Epithelial cell of esophagus (primary cell): ENCODE data around the gene PLXNA2.

Experiments used
- DNase-seq: peaks from one replicate; pipeline ENCODE4 v3.0.0; 2010; ENCODE audit warnings: low read depth
- H3K4me3 ChIP-seq: 2 replicates; pipeline ENCODE4 v1.5.1; 2011; ENCODE audit warnings: mild to moderate bottlenecking, low read length, control low read depth
- TF ChIP-seq, protein P1 (sequence below): IDR thresholded peaks from 2 replicates; pipeline ENCODE4 v1.5.1; 2011; ENCODE audit warnings: low read depth, mild to moderate bottlenecking, low read length, control low read depth, inconsistent platforms; ENCODE audit not compliant: insufficient read depth; ENCODE audit errors: missing control alignments

Gene PLXNA2

DNA sequence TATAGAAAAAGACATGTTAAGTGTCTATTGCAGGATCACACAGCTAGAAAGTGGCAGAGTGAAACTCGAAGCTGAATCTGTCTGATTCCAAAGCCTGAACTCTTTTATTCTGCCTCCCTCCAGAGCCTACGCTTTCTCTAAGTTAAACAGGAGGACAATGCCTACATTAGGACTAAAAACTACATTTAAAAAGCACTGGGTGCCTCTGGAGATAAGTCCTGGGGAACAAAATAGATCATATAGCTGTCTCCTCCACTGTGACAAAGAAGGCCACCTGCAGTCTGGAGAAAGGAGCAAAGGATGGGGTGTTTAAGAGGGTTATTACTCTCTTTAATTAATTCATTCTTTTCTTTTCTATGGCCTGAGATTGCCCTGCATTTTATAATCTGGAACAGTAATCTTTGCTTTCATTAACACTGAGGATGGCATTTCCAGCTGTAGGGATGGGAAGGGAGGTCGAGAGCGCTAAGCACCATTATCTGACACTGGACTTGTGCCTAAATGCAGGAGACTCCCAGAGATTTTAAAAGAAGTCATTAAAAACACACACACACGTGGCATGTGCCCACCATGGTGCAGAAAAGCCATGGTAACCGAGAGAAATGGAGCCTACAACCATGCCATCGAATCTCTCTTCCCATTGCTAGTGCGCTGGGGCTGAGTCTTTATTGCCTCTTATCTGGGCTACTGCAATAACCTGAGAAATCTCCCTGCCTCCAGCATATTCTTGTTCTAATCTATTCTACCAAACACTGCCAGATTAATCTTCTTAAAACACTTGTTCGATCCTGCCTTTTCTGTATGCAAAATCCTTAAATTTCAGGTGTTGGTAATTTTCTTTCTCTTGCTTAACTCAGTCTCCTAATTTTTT lies 92.2 kb downstream of the PLXNA2 start:
- TF ChIP-seq, protein P1, sequence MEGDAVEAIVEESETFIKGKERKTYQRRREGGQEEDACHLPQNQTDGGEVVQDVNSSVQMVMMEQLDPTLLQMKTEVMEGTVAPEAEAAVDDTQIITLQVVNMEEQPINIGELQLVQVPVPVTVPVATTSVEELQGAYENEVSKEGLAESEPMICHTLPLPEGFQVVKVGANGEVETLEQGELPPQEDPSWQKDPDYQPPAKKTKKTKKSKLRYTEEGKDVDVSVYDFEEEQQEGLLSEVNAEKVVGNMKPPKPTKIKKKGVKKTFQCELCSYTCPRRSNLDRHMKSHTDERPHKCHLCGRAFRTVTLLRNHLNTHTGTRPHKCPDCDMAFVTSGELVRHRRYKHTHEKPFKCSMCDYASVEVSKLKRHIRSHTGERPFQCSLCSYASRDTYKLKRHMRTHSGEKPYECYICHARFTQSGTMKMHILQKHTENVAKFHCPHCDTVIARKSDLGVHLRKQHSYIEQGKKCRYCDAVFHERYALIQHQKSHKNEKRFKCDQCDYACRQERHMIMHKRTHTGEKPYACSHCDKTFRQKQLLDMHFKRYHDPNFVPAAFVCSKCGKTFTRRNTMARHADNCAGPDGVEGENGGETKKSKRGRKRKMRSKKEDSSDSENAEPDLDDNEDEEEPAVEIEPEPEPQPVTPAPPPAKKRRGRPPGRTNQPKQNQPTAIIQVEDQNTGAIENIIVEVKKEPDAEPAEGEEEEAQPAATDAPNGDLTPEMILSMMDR = no peak
- no peak overlapping the region for H3K4me3 ChIP-seq
- no peak for DNase-seq

DNA sequence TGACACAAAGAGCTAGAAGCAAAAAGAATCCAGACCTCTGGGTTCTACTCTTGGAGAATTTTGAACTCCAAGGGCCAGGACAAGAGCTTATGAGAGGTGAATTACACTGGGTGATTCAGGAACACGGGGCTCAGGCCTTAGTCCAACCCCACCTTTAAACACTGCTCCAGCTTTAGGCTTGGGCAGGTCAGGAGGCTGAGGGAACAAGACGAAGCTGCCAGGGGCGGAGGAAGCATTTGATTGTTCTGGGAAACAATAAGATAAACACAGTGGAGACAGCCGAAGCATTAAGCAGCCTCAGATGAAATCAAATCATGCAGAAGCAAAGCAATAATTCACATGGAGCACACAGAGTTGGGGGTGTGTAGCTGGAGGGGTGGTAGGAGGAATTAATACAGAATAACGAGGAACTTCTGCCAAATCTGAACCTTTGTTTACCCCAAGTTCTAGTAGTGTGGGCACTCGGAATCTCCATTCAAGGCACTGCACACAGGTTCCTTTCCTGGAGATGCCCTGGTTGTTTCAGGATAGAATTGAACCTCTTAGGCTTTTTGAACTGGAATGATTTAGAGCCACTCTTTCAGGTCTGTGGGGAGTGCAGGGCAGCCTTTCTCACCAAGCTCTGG lies 93.2 kb downstream of the PLXNA2 start:
- TF ChIP-seq, protein P1 = no peak
- no peak overlapping the region for H3K4me3 ChIP-seq
- no peak for DNase-seq

DNA sequence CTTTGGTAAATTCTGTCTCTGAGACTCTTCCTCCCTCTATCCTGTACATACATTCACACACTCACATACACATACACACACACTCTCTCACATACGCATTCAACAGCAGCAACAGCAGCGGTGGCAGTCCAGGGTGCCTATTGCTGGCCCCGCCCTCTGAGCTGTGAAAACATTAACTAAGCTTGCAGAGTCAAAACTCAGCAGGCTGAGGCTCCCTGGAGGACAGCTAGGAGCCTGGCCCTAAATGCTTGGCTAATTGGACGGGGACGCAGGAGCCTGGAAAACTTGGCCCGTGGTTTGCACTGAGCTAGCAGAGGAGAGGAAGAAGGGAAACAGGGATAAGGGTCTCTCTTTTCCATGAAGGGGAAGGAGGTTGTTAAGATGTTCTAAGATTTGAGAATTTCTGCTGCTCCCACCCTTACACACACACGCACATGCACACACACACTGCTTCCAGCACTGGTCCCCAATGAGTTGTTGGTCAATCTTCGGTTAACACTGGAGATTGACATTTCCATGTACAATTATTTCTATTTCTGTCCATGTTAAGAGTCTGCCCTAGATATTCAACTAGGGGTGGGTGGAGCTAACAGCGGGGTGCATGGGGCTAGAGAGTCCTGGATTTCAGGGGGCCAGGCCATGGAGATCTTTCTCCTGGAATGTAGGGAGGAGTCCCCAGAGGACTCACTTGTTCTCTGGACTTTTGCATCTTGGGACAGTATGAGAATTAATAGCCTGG lies 94.2 kb downstream of the PLXNA2 start:
- no peak overlapping the region for H3K4me3 ChIP-seq
- TF ChIP-seq, protein P1 = no peak
- DNase-seq = no peak

DNA sequence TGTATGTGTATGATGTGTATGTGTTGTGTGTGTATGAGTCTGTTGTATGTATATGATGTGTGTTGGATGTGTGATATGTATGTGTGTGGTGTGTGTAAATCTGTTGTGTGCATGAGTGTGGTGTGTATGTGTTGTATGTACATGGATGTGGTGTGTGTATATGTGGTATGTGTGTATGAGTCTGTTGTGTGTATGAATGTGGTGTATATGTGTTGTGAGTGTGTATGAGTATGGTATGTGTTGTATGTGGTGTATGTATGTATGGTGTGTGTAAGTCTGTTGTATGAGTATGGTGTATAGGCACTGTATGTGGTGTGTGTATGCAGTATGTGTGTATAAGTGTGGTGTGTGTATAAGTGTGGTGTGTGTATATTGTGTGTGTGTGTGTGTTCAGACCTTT lies 95.0 kb downstream of the PLXNA2 start:
- H3K4me3 ChIP-seq = no peak overlapping the region
- TF ChIP-seq, protein P1 = no peak
- DNase-seq = no peak

DNA sequence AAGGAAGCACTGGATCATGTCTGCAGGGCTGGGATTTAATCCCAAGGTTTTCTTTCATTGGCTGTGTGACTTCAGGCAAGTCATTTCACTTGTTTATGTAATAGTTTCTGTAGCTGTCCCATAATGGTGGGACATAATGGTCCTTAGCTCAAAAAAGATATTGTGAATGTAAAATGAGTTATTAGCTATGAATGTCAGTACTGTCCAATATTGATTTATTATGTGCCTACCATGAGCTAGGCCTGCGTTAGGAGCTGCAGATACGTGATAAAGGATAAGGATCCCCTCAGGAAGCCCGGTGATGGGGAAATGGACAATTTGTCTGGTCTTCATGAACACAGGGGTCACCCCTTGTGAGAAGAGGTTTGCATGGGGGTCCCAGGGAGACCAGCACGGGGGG lies 95.8 kb downstream of the PLXNA2 start:
- TF ChIP-seq, protein P1 = no peak
- no peak overlapping the region for H3K4me3 ChIP-seq
- no peak for DNase-seq

DNA sequence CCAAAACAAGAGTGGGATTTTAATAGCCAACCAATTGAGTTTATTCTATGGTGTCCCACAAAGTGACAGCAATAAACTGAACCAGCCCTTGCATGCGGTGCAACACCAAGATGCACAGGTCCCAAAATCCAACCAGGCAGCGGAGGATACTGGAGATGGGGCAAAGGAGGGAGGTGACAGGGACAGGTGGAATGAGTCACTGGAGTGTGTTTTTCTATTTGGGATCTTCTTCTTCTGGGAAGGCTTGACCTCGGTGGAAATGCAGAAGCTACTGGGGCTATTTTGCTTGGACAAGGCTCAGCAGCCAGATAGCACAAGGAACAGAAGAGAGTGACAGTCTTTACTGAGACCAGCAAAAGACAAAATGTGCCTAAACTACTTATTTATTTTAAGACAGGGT lies 97.5 kb downstream of the PLXNA2 start:
- DNase-seq = no peak
- TF ChIP-seq, protein P1 = no peak
- no peak overlapping the region for H3K4me3 ChIP-seq
